MM.1S (cell line): ENCODE results near the gene ARRDC1.

ENCODE experiments used
- EZH2 ChIP-seq: fragments of 300-600 bp; sonication (generic); optimal IDR thresholded peaks from 2 replicates; pipeline ENCODE3; 2017; ENCODE audit warnings: low read depth, mild to moderate bottlenecking, antibody characterized with exemption, low read length, mixed read lengths
- EZH2phosphoT487 ChIP-seq: fragments of 300-600 bp; sonication (generic); IDR thresholded peaks from 2 replicates; pipeline ENCODE4 v1.6.1; 2018; ENCODE audit warnings: antibody characterized with exemption, low read length
- TF ChIP-seq, protein P1 (sequence below): fragments of 300-600 bp; sonication (generic); IDR thresholded peaks from 2 replicates; pipeline ENCODE4 v1.5.1; 2016; ENCODE audit warnings: antibody characterized with exemption, low read length, mixed read lengths

DNA sequence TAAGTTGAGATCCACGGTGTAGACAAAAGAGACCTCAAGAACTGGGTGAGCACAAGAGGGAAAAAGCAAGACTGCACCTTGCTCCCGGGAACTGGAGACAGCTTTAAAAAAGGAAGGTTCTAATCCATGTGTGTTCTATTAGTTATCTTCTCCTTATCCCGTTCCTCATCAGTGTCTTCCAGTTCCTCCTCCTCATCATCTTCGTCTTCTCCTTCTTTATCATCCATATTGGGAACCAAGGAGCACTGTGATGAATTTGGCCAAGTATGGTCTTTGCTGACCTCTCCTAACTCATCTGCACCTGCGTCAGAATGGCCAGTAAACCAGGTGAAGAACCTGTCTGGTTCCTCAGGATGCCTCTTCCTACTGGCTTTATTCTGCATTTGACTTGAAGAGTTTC, 35.4 kb downstream of the ARRDC1 start:
- TF ChIP-seq, protein P1, sequence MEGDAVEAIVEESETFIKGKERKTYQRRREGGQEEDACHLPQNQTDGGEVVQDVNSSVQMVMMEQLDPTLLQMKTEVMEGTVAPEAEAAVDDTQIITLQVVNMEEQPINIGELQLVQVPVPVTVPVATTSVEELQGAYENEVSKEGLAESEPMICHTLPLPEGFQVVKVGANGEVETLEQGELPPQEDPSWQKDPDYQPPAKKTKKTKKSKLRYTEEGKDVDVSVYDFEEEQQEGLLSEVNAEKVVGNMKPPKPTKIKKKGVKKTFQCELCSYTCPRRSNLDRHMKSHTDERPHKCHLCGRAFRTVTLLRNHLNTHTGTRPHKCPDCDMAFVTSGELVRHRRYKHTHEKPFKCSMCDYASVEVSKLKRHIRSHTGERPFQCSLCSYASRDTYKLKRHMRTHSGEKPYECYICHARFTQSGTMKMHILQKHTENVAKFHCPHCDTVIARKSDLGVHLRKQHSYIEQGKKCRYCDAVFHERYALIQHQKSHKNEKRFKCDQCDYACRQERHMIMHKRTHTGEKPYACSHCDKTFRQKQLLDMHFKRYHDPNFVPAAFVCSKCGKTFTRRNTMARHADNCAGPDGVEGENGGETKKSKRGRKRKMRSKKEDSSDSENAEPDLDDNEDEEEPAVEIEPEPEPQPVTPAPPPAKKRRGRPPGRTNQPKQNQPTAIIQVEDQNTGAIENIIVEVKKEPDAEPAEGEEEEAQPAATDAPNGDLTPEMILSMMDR, result no peak
- TF ChIP-seq EZH2, result no peak
- no peak for TF ChIP-seq EZH2phosphoT487
